IMR-90 (cell line): ENCODE data around the gene PCSK6. TPM values are rescaled to one million over a fixed set of nuclear protein-coding genes. Genes with fewer than 3 reads are reported as not detected.

Source experiments
- ATAC-seq: fragments of 200-7000 bp; cut with Tn5 transposase; 2 replicates; pipeline ENCODE4 v1.9.1; 2020; ENCODE audit warnings: low read depth, mild to moderate bottlenecking, moderate library complexity
- BruUV-seq: library from RNA; stranded (reverse); fragments of 400-500 nt; replicated peaks from 2 replicates; lab custom pipeline; 2021; lab: Mats Ljungman, UMichigan
- CTCF ChIA-PET: fragments of 300-600 bp; formaldehyde crosslinking; extraction: SDS; loops from one replicate; lab custom pipeline; 2021; ENCODE audit warnings: antibody characterized with exemption; lab: Yijun Ruan, JAX
- POLR2A ChIA-PET: fragments of 300-600 bp; sonication (Branson Sonifier 250); formaldehyde crosslinking; loops from one replicate; lab custom pipeline; 2022; ENCODE audit warnings: antibody characterized with exemption; ENCODE audit not compliant: unreplicated experiment; lab: Charles Lee
- DNase-seq: peaks from one replicate; pipeline ENCODE4 v3.0.0; 2013
- H2AFZ ChIP-seq: replicated peaks from 2 replicates; pipeline ENCODE3; 2013; ENCODE audit warnings: low read length, mild to moderate bottlenecking; ENCODE audit not compliant: poor library complexity
- H2AK5ac ChIP-seq: 2 replicates; pipeline ENCODE4 v1.6.1; 2013; ENCODE audit warnings: low read depth, low read length, inconsistent platforms
- H2AK9ac ChIP-seq: replicated peaks from 2 replicates; pipeline ENCODE3; 2013; ENCODE audit warnings: mild to moderate bottlenecking, low read depth, low read length, moderate library complexity; ENCODE audit not compliant: poor library complexity
- H2BK120ac ChIP-seq: 2 replicates; pipeline ENCODE4 v1.6.1; 2013; ENCODE audit warnings: low read depth, low read length, inconsistent platforms
- H2BK15ac ChIP-seq: 3 replicates; pipeline ENCODE4 v1.6.1; 2013; ENCODE audit warnings: low read depth, low read length, inconsistent platforms
- H2BK20ac ChIP-seq: 2 replicates; pipeline ENCODE4 v1.6.1; 2013; ENCODE audit warnings: low read depth, mild to moderate bottlenecking, inconsistent platforms, low read length, moderate library complexity
- H2BK5ac ChIP-seq: 2 replicates; pipeline ENCODE4 v1.6.1; 2013; ENCODE audit warnings: mild to moderate bottlenecking, low read depth, low read length, inconsistent platforms; ENCODE audit not compliant: poor library complexity, severe bottlenecking
- H3K14ac ChIP-seq: replicated peaks from 2 replicates; pipeline ENCODE4 v1.6.1; 2013; ENCODE audit warnings: low read depth, low read length, inconsistent platforms
- H3K18ac ChIP-seq: 2 replicates; pipeline ENCODE4 v1.6.1; 2013; ENCODE audit warnings: low read depth, low read length, control low read depth
- H3K23ac ChIP-seq: 2 replicates; pipeline ENCODE4 v1.6.1; 2013; ENCODE audit warnings: low read depth, low read length, inconsistent platforms
- H3K27ac ChIP-seq: 2 replicates; pipeline ENCODE4 v1.5.1; 2013; ENCODE audit warnings: mild to moderate bottlenecking, control low read depth, low read length; ENCODE audit not compliant: insufficient read depth
- H3K27me3 ChIP-seq: 2 replicates; pipeline ENCODE4 v1.6.1; 2013; ENCODE audit warnings: low read length; ENCODE audit not compliant: control insufficient read depth, insufficient read depth
- H3K36me3 ChIP-seq: 2 replicates; pipeline ENCODE4 v1.6.1; 2013; ENCODE audit warnings: low read length, mixed read lengths; ENCODE audit not compliant: control insufficient read depth, insufficient read depth
- H3K4ac ChIP-seq: 2 replicates; pipeline ENCODE4 v1.6.1; 2013; ENCODE audit warnings: low read depth, low read length, inconsistent platforms
- H3K4me1 ChIP-seq: 2 replicates; pipeline ENCODE4 v1.6.1; 2013; ENCODE audit warnings: low read length, mixed read lengths; ENCODE audit not compliant: control insufficient read depth, insufficient read depth
- H3K4me2 ChIP-seq: 2 replicates; pipeline ENCODE4 v1.6.1; 2013; ENCODE audit warnings: low read depth, mild to moderate bottlenecking, control low read depth, low read length, moderate library complexity
- H3K4me3 ChIP-seq: 2 replicates; pipeline ENCODE4 v1.5.1; 2013; ENCODE audit warnings: low read depth, mild to moderate bottlenecking, control low read depth, low read length, moderate library complexity; ENCODE audit not compliant: insufficient read depth
- H3K56ac ChIP-seq: 2 replicates; pipeline ENCODE4 v1.6.1; 2013; ENCODE audit warnings: low read length, inconsistent platforms; ENCODE audit not compliant: insufficient read depth; ENCODE audit errors: extremely low read depth
- H3K79me1 ChIP-seq, 2 experiments: 2 replicates each; pipeline ENCODE4 v1.6.1; 2013; ENCODE audit warnings: low read length in 2 of 2, inconsistent platforms in 1 of 2, low read depth in 1 of 2
- H3K9ac ChIP-seq: 2 replicates; pipeline ENCODE4 v1.6.1; 2013; ENCODE audit warnings: low read depth, low read length, control low read depth
- H3K9me1 ChIP-seq: 2 replicates; pipeline ENCODE4 v1.6.1; 2013; ENCODE audit warnings: low read length, inconsistent platforms; ENCODE audit not compliant: insufficient read depth
- H3K9me3 ChIP-seq: 2 replicates; pipeline ENCODE4 v1.6.1; 2013; ENCODE audit warnings: low read length; ENCODE audit not compliant: control insufficient read depth, insufficient read depth
- H4K20me1 ChIP-seq: 2 replicates; pipeline ENCODE4 v1.6.1; 2013; ENCODE audit warnings: low read length, inconsistent platforms; ENCODE audit not compliant: insufficient read depth
- H4K5ac ChIP-seq: 2 replicates; pipeline ENCODE4 v1.6.1; 2013; ENCODE audit warnings: mild to moderate bottlenecking, low read depth, low read length, control low read depth
- H4K8ac ChIP-seq, 2 experiments: 2 replicates each; pipeline ENCODE4 v1.6.1; 2013; ENCODE audit warnings: low read depth in 2 of 2, low read length in 2 of 2, control low read depth in 1 of 2, inconsistent platforms in 1 of 2
- H4K91ac ChIP-seq: 2 replicates; pipeline ENCODE4 v1.6.1; 2013; ENCODE audit warnings: low read depth, low read length, inconsistent platforms; ENCODE audit not compliant: insufficient read depth
- CHD1 ChIP-seq: IDR thresholded peaks from 2 replicates; pipeline ENCODE4 v1.6.1; 2012; ENCODE audit warnings: low read depth, low read length, improper control_type of control experiment
- ELK1 ChIP-seq: fragments of 150-350 bp; IDR thresholded peaks from 2 replicates; pipeline ENCODE4 v1.6.1; 2016; ENCODE audit warnings: low read depth, mild to moderate bottlenecking, low read length, moderate library complexity, borderline replicate concordance
- MAFK ChIP-seq: IDR thresholded peaks from 2 replicates; pipeline ENCODE4 v1.6.1; 2012; ENCODE audit warnings: low read depth, low read length, improper control_type of control experiment
- MAZ ChIP-seq: IDR thresholded peaks from 2 replicates; pipeline ENCODE4 v1.6.1; 2012; ENCODE audit warnings: low read depth, mild to moderate bottlenecking, low read length, improper control_type of control experiment, moderate library complexity, borderline replicate concordance
- POLR2A ChIP-seq: IDR thresholded peaks from 2 replicates; pipeline ENCODE4 v1.6.1; 2012; ENCODE audit warnings: mild to moderate bottlenecking, low read depth, low read length
- RAD21 ChIP-seq: IDR thresholded peaks from 2 replicates; pipeline ENCODE4 v1.6.1; 2012; ENCODE audit warnings: low read length, improper control_type of control experiment
- RCOR1 ChIP-seq: IDR thresholded peaks from 2 replicates; pipeline ENCODE4 v1.6.1; 2012; ENCODE audit warnings: mild to moderate bottlenecking, low read length, improper control_type of control experiment; ENCODE audit not compliant: insufficient replicate concordance
- RFX5 ChIP-seq: IDR thresholded peaks from 2 replicates; pipeline ENCODE4 v1.8.0; 2012; ENCODE audit warnings: low read depth, mild to moderate bottlenecking, low read length, moderate library complexity
- SMC3 ChIP-seq: fragments of 150-350 bp; IDR thresholded peaks from 2 replicates; pipeline ENCODE4 v1.6.1; 2016; ENCODE audit warnings: low read depth, mild to moderate bottlenecking, antibody characterized with exemption, low read length, moderate library complexity
- USF2 ChIP-seq: fragments of 150-350 bp; IDR thresholded peaks from 2 replicates; pipeline ENCODE4 v1.6.1; 2017; ENCODE audit warnings: mild to moderate bottlenecking, antibody characterized with exemption, low read length, low read depth
- WGBS, 2 experiments: methylation state at CpG; one replicate each; pipeline versions ENCODE4 v1.1.5 to v1.1.7; 2013; ENCODE audit warnings: missing lambda C conversion rate in 2 of 2; ENCODE audit not compliant: insufficient read length in 1 of 2; ENCODE audit errors: extremely low coverage in 2 of 2; 5-methylcytosine and 5-hydroxymethylcytosine counted together
- dilution Hi-C: fragments of 300-500 bp; cut with HindIII; formaldehyde crosslinking; loops from one replicate; pipeline ENCODE4 v1.14.3; 2018; ENCODE audit warnings: low sequenced_read_pairs; ENCODE audit not compliant: unreplicated experiment
- in situ Hi-C: fragments of 300-500 bp; cut with MboI; formaldehyde crosslinking; loops from 3 replicates; pipeline ENCODE4 v1.14.3; 2019; ENCODE audit warnings: low sequenced_read_pairs, inconsistent platforms, mixed read lengths
- intact Hi-C: fragments of 100-400 bp; cut with micrococcal nuclease; formaldehyde crosslinking; loops from 2 replicates; pipeline ENCODE4 v1.10.0; 2022
- polyA plus RNA-seq, 3 experiments: library from polyadenylated mRNA; depleted of rRNA; stranded (reverse); fragments of >200 nt; gene quantifications; 2 replicates each; pipeline ENCODE4 v1.2.3, GENCODE V29; 2012; ENCODE audit warnings: low replicate concordance in 1 of 3
- total RNA-seq: library from RNA; depleted of rRNA; stranded (reverse); fragments of >200 nt; gene quantifications from 2 replicates; pipeline ENCODE4 v1.2.3, GENCODE V29; 2012

The PCSK6 gene
- total and polyA plus RNA-seq, 2 of the 4 experiments (the other 2 are of a cell fraction), result not detected

- H3K9ac ChIP-seq, result no peak overlapping the region
- no peak overlapping the region for H3K18ac ChIP-seq
- no peak overlapping the region for H3K4me2 ChIP-seq
- no peak overlapping the region for H2AK5ac ChIP-seq
- no peak overlapping the region for H3K14ac ChIP-seq
- DNase-seq (no peak), ATAC-seq (no peak)
- H3K56ac ChIP-seq, result no peak overlapping the region
- dilution Hi-C loops (no loop called here), in situ Hi-C loops (no loop called here), intact Hi-C loops (no loop called here)
- no peak overlapping the region for H2BK20ac ChIP-seq
- H3K27ac ChIP-seq, result no peak overlapping the region
- no peak overlapping the region for H3K4ac ChIP-seq
- H4K5ac ChIP-seq, result no peak overlapping the region
- H3K9me3 ChIP-seq, result no peaks in the 10 kb centered on the region
- H3K23ac ChIP-seq, result no peak overlapping the region
- no peak overlapping the region for H4K8ac ChIP-seq
- peaks cover 52% of the 10 kb centered on the region for H3K27me3 ChIP-seq
- CTCF ChIA-PET, result interaction anchor here (0.6 to 1.9 kb wide), 3 partner anchors 14 to 38 kb away, joined by 3 to 5 read pairs (median 4); no protein-coding TSS in a partner anchor
- no peak overlapping the region for H4K91ac ChIP-seq
- no peaks in the 10 kb centered on the region for H3K79me1 ChIP-seq
- no peak overlapping the region for H2BK15ac ChIP-seq
- WGBS, 2 experiments, result 74% methylated on average over 3 of the region's 4 CpGs; no CpG with 5 or more reads in 1 of the 2 experiments
- H2BK5ac ChIP-seq, result no peak overlapping the region
- peaks cover 2% of the 10 kb centered on the region; the same call in 1 of the 2 replicates for H3K4me1 ChIP-seq
- no peaks in the 10 kb centered on the region for H4K20me1 ChIP-seq
- H2AK9ac ChIP-seq, result no peak overlapping the region
- POLR2A ChIA-PET, result no interaction called here
- no peak for TF ChIP-seq ELK1
- no peak for TF ChIP-seq POLR2A
- no peak for TF ChIP-seq RAD21
- no peak for TF ChIP-seq RCOR1
- TF ChIP-seq CHD1, result no peak
- no peak for TF ChIP-seq MAZ
- TF ChIP-seq SMC3, result no peak
- no peak for TF ChIP-seq RFX5
- TF ChIP-seq MAFK, result no peak
- no peak for TF ChIP-seq USF2
- no peak overlapping the region for H2BK120ac ChIP-seq
- H3K4me3 ChIP-seq, result no peak overlapping the region
- BruUV-seq, result no TSS peak
- H3K36me3 ChIP-seq, result no peaks in the 10 kb centered on the region
- no peaks in the 10 kb centered on the region for H3K9me1 ChIP-seq
- H2AFZ ChIP-seq, result no peak overlapping the region
Measured at GRCh38 chr15:101500865-101501551, 11.5 kb upstream of the PCSK6 start.
